H1 (cell line): ENCODE results near the gene APPL2. TPM values are rescaled to one million over a fixed set of nuclear protein-coding genes. Genes with fewer than 3 reads are reported as not detected.

Experiments
- CTCF ChIA-PET: fragments of 300-600 bp; sonication (Branson Sonifier 250); formaldehyde crosslinking; loops from one replicate; lab custom pipeline; 2021; ENCODE audit not compliant: partially characterized antibody; lab: Charles Lee
- POLR2A ChIA-PET: fragments of 300-600 bp; sonication (Branson Sonifier 250); formaldehyde crosslinking; loops from one replicate; lab custom pipeline; 2021; ENCODE audit warnings: inconsistent platforms; ENCODE audit not compliant: partially characterized antibody; lab: Charles Lee
- DNase-seq, 2 experiments: peaks; one replicate each; pipeline versions ENCODE4 v3.0.0 to v3.0.0-alpha.2; 2010 to 2022; ENCODE audit warnings: low spot score in 2 of 2, low read depth in 1 of 2, mixed read lengths in 1 of 2
- FAIRE-seq: peaks from 2 replicates; lab custom pipeline; 2011; peaks lifted over from hg19 to GRCh38; lab: Jason Lieb, UNC
- H2AFZ ChIP-seq: 2 replicates; pipeline ENCODE4 v1.8.1; 2012; ENCODE audit warnings: low read length, inconsistent platforms
- H2AK5ac ChIP-seq: 2 replicates; pipeline ENCODE4 v1.6.1; 2013; ENCODE audit warnings: low read depth, low read length
- H2BK120ac ChIP-seq: replicated peaks from 2 replicates; pipeline ENCODE3; 2013; ENCODE audit warnings: low read depth, low read length, inconsistent platforms
- H2BK12ac ChIP-seq: 2 replicates; pipeline ENCODE4 v1.6.1; 2013; ENCODE audit warnings: low read depth, low read length
- H2BK15ac ChIP-seq: 2 replicates; pipeline ENCODE4 v1.6.1; 2013; ENCODE audit warnings: low read length
- H2BK20ac ChIP-seq: 2 replicates; pipeline ENCODE4 v1.6.1; 2013; ENCODE audit warnings: low read length
- H2BK5ac ChIP-seq: 2 replicates; pipeline ENCODE4 v1.6.1; 2013; ENCODE audit warnings: low read depth, low read length
- H3K14ac ChIP-seq: 2 replicates; pipeline ENCODE4 v1.6.1; 2013; ENCODE audit warnings: inconsistent platforms; ENCODE audit not compliant: insufficient read length
- H3K18ac ChIP-seq: 2 replicates; pipeline ENCODE4 v1.6.1; 2013; ENCODE audit warnings: low read length; ENCODE audit errors: extremely low read depth
- H3K23ac ChIP-seq: 2 replicates; pipeline ENCODE4 v1.6.1; 2013; ENCODE audit warnings: inconsistent platforms; ENCODE audit not compliant: insufficient read length
- H3K23me2 ChIP-seq: 2 replicates; pipeline ENCODE4 v1.6.1; 2013; ENCODE audit warnings: low read depth, low read length
- H3K27ac ChIP-seq: 2 replicates; pipeline ENCODE4 v1.6.1; 2011; ENCODE audit warnings: low read depth, low read length, inconsistent platforms
- H3K27me3 ChIP-seq, 4 experiments: replicated peaks in 1 of 4; 1 replicate in 1 of 4; 2 replicates in 3 of 4; pipeline versions ENCODE4 v1.6.1 to v1.8.1; 2011 to 2013; ENCODE audit warnings: low read length in 3 of 4, mild to moderate bottlenecking in 3 of 4, inconsistent platforms in 2 of 4, mixed read lengths in 2 of 4, moderate library complexity in 1 of 4; ENCODE audit not compliant: control insufficient read depth in 3 of 4, insufficient read depth in 3 of 4; ENCODE audit errors: extremely low read depth in 1 of 4
- H3K36me3 ChIP-seq, 4 experiments: 2 replicates each; pipeline versions ENCODE4 v1.6.1 to v1.8.1; 2011 to 2013; ENCODE audit warnings: mild to moderate bottlenecking in 4 of 4, low read length in 3 of 4, moderate library complexity in 2 of 4, control low read depth in 1 of 4, inconsistent platforms in 1 of 4; ENCODE audit not compliant: insufficient read depth in 4 of 4, control insufficient read depth in 2 of 4
- H3K4ac ChIP-seq: replicated peaks from 2 replicates; pipeline ENCODE3; 2013; ENCODE audit warnings: low read length, low read depth, mixed read lengths, inconsistent platforms; ENCODE audit not compliant: insufficient read length
- H3K4me1 ChIP-seq, 4 experiments: replicated peaks in 1 of 4; 1 replicate in 1 of 4; 2 replicates in 3 of 4; pipeline versions ENCODE4 v1.6.1 to v1.8.1; 2011 to 2013; ENCODE audit warnings: low read length in 3 of 4, inconsistent platforms in 2 of 4, mixed read lengths in 1 of 4; ENCODE audit not compliant: insufficient read depth in 4 of 4, control insufficient read depth in 3 of 4
- H3K4me2 ChIP-seq, 2 experiments: 2 replicates each; pipeline versions ENCODE4 v1.6.1 to v1.8.1; 2011 to 2013; ENCODE audit warnings: low read depth in 2 of 2, low read length in 2 of 2, control low read depth in 1 of 2, inconsistent platforms in 1 of 2, mild to moderate bottlenecking in 1 of 2; ENCODE audit not compliant: insufficient read depth in 1 of 2
- H3K4me3 ChIP-seq, 4 experiments: fragments of 200-600, 300-600 bp in 1 of 4; sonication (generic), shearing (Covaris generic), sonication (Bioruptor Twin) in 1 of 4; 2 replicates each; pipeline versions ENCODE4 v1.5.1 to v1.8.1; 2011 to 2016; ENCODE audit warnings: low read length in 4 of 4, low read depth in 3 of 4, control low read depth in 2 of 4, inconsistent platforms in 2 of 4, mild to moderate bottlenecking in 2 of 4, mixed read lengths in 1 of 4, moderate library complexity in 1 of 4; ENCODE audit not compliant: insufficient read depth in 2 of 4; ENCODE audit errors: extremely low read depth in 1 of 4
- H3K56ac ChIP-seq: replicated peaks from 2 replicates; pipeline ENCODE3; 2013; ENCODE audit warnings: low read depth, mild to moderate bottlenecking, mixed read lengths, low read length, inconsistent platforms; ENCODE audit not compliant: insufficient read length
- H3K79me1 ChIP-seq: 2 replicates; pipeline ENCODE4 v1.6.1; 2013; ENCODE audit warnings: low read depth, low read length, control low read depth
- H3K79me2 ChIP-seq, 2 experiments: 2 replicates each; pipeline versions ENCODE4 v1.6.1 to v1.8.1; 2012 to 2013; ENCODE audit warnings: low read length in 2 of 2, mild to moderate bottlenecking in 2 of 2, inconsistent platforms in 1 of 2; ENCODE audit not compliant: insufficient read depth in 2 of 2, control insufficient read depth in 1 of 2
- H3K9ac ChIP-seq, 4 experiments: replicated peaks in 1 of 4; 1 replicate in 1 of 4; 2 replicates in 3 of 4; pipeline versions ENCODE4 v1.6.1 to v1.8.1; 2011 to 2013; ENCODE audit warnings: low read depth in 3 of 4, low read length in 3 of 4, control low read depth in 2 of 4, mild to moderate bottlenecking in 2 of 4, moderate library complexity in 2 of 4, inconsistent platforms in 1 of 4; ENCODE audit errors: extremely low read depth in 1 of 4
- H3K9me3 ChIP-seq, 2 experiments: 2 replicates each; pipeline versions ENCODE4 v1.6.1 to v1.8.1; 2012 to 2013; ENCODE audit warnings: mild to moderate bottlenecking in 2 of 2, moderate library complexity in 2 of 2, control low read depth in 1 of 2, inconsistent platforms in 1 of 2, low read depth in 1 of 2, low read length in 1 of 2, mixed read lengths in 1 of 2; ENCODE audit not compliant: insufficient read depth in 2 of 2
- H4K20me1 ChIP-seq, 2 experiments: replicated peaks in 1 of 2; 2 replicates each; pipeline versions ENCODE3 to v1.8.1; 2011 to 2013; ENCODE audit warnings: inconsistent platforms in 2 of 2, low read length in 2 of 2, mild to moderate bottlenecking in 1 of 2; ENCODE audit not compliant: insufficient read depth in 2 of 2, control insufficient read depth in 1 of 2
- H4K5ac ChIP-seq: 2 replicates; pipeline ENCODE4 v1.6.1; 2013; ENCODE audit warnings: low read length, low read depth, mixed read lengths, inconsistent platforms; ENCODE audit not compliant: insufficient read length
- H4K8ac ChIP-seq: 2 replicates; pipeline ENCODE4 v1.8.0; 2013; ENCODE audit warnings: mild to moderate bottlenecking, moderate library complexity, low read length, inconsistent platforms; ENCODE audit not compliant: insufficient read depth; ENCODE audit errors: extremely low read depth
- H4K91ac ChIP-seq: replicated peaks from 2 replicates; pipeline ENCODE3; 2013; ENCODE audit warnings: low read length, mixed read lengths, inconsistent platforms; ENCODE audit not compliant: insufficient read length
- ASH2L ChIP-seq: fragments of 200-600, 300-600 bp; sonication (generic); IDR thresholded peaks from one replicate; pipeline ENCODE4 v1.7.1; 2017; ENCODE audit warnings: low read length
- ATF3 ChIP-seq: IDR thresholded peaks from 2 replicates; pipeline ENCODE4 v1.6.1; 2011; ENCODE audit warnings: low read depth, mild to moderate bottlenecking, low read length; ENCODE audit not compliant: insufficient read depth
- CBX5 ChIP-seq: fragments of 300-800, 300-1000 bp; sonication (generic); IDR thresholded peaks from 2 replicates; pipeline ENCODE4 v1.7.1; 2016; ENCODE audit warnings: antibody characterized with exemption, low read length, low read depth
- E2F6 ChIP-seq: IDR thresholded peaks from 2 replicates; pipeline ENCODE4 v1.6.1; 2012; ENCODE audit warnings: inconsistent platforms
- EP300 ChIP-seq, 2 experiments: IDR thresholded peaks; 1 replicate in 1 of 2; 2 replicates in 1 of 2; pipeline ENCODE4 v1.6.1; 2011 to 2012; ENCODE audit warnings: low read depth in 2 of 2, low read length in 2 of 2, mild to moderate bottlenecking in 2 of 2, borderline replicate concordance in 1 of 2, inconsistent platforms in 1 of 2, moderate library complexity in 1 of 2
- GABPA ChIP-seq: IDR thresholded peaks from 2 replicates; pipeline ENCODE4 v1.6.1; 2011; ENCODE audit warnings: mild to moderate bottlenecking, low read length, moderate library complexity, borderline replicate concordance; ENCODE audit not compliant: insufficient read depth
- JUND ChIP-seq: IDR thresholded peaks from 2 replicates; pipeline ENCODE4 v1.6.1; 2011; ENCODE audit warnings: mild to moderate bottlenecking, improper control_type of control experiment, low read length
- KDM4A ChIP-seq: IDR thresholded peaks from one replicate; pipeline ENCODE4 v1.7.1; 2012; ENCODE audit warnings: low read depth, mild to moderate bottlenecking, moderate library complexity, low read length, inconsistent platforms; ENCODE audit not compliant: severe bottlenecking
- POLR2AphosphoS5 ChIP-seq: IDR thresholded peaks from 2 replicates; pipeline ENCODE4 v1.6.1; 2011; ENCODE audit warnings: low read depth, low read length
- SIN3A ChIP-seq, 2 experiments: IDR thresholded peaks in 1 of 2; conservative IDR thresholded peaks in 1 of 2; 2 replicates each; pipeline ENCODE4 v1.6.1; 2011 to 2012; ENCODE audit warnings: low read length in 2 of 2, improper control_type of control experiment in 1 of 2, low read depth in 1 of 2, mild to moderate bottlenecking in 1 of 2
- SIX5 ChIP-seq: IDR thresholded peaks from 2 replicates; pipeline ENCODE4 v1.6.1; 2011; ENCODE audit warnings: mild to moderate bottlenecking, low read depth, low read length
- TEAD4 ChIP-seq: IDR thresholded peaks from 2 replicates; pipeline ENCODE4 v1.6.1; 2012; ENCODE audit warnings: low read depth, low read length, inconsistent platforms, mixed read lengths
- WGBS, 2 experiments: shearing (Covaris generic) in 1 of 2; methylation state at CpG; one replicate each; pipeline versions ENCODE4 v1.1.6 to v1.1.7; 2013 to 2015; ENCODE audit warnings: low lambda C conversion rate in 2 of 2, mixed read lengths in 2 of 2, inconsistent platforms in 1 of 2, low coverage in 1 of 2, missing lambda C conversion rate in 1 of 2; ENCODE audit not compliant: insufficient replicate concordance in 2 of 2, insufficient coverage in 1 of 2, insufficient read length in 1 of 2; ENCODE audit errors: extremely low coverage in 1 of 2, missing lambda C conversion rate in 1 of 2; 5-methylcytosine and 5-hydroxymethylcytosine counted together
- polyA plus RNA-seq, 7 experiments: library from polyadenylated mRNA; depleted of rRNA in 3 of 7; stranded (reverse) in 5 of 7; unstranded in 2 of 7; fragments of >200 nt in 5 of 7; fragments of 200-250 nt in 2 of 7; gene quantifications; 1 replicate in 5 of 7; 2 replicates in 1 of 7; 4 replicates in 1 of 7; pipeline versions ENCODE4 v1.2.1 to v1.2.3, GENCODE V29; 2011 to 2013; ENCODE audit warnings: missing spikeins in 2 of 7, mixed read lengths in 2 of 7
- total RNA-seq: library from RNA; stranded (reverse); fragmentation: NEBNext Ultra II Directional; extraction: Animal tissue kit (Norgen Biotek cat#: 25700); gene quantifications from 2 replicates; pipeline ENCODE4 v1.2.1, GENCODE V29; 2021

APPL2 gene
- total and polyA plus RNA-seq, 2 of the 8 experiments (the other 6 are each of a cell fraction or from before 2014, with no cell fraction given) = 8.9 to 22.9 TPM

GRCh38 chr12:105196090-105196489 is 39.9 kb downstream of the APPL2 start:
- no peaks in the 10 kb centered on the region for H3K9me3 ChIP-seq
- DNase-seq (no peak), FAIRE-seq (no peak)
- no peak overlapping the region for H3K23ac ChIP-seq
- no peak overlapping the region for H2BK15ac ChIP-seq
- 87% methylated on average over 6 of the region's 6 CpGs; no CpG with 5 or more reads in 1 of the 2 experiments for WGBS, 2 experiments
- no peak overlapping the region for H3K27ac ChIP-seq
- H3K4me3 ChIP-seq = no peak overlapping the region
- no peak overlapping the region for H2AK5ac ChIP-seq
- H2BK20ac ChIP-seq = no peak overlapping the region
- no peak overlapping the region for H4K5ac ChIP-seq
- peaks cover 2 to 4% of the 10 kb centered on the region in 2 experiments for H4K20me1 ChIP-seq
- no peak overlapping the region for H2BK5ac ChIP-seq
- ChIA-PET POLR2A (no interaction called here), CTCF (interaction anchor here (1.3 kb wide), 1 partner anchor 9 kb away, joined by 3 read pairs; no protein-coding TSS in a partner anchor)
- no peak overlapping the region for H2AFZ ChIP-seq
- no peak overlapping the region for H2BK12ac ChIP-seq
- H3K23me2 ChIP-seq = no peaks in the 10 kb centered on the region
- no peak overlapping the region for H3K14ac ChIP-seq
- no peak overlapping the region for H3K18ac ChIP-seq
- H3K9ac ChIP-seq = no peak overlapping the region
- H4K91ac ChIP-seq = no peak overlapping the region
- no peak overlapping the region for H3K56ac ChIP-seq
- H3K4ac ChIP-seq = no peak overlapping the region
- H2BK120ac ChIP-seq = no peak overlapping the region
- H3K27me3 ChIP-seq = no peaks in the 10 kb centered on the region
- no peaks in the 10 kb centered on the region for H3K79me2 ChIP-seq
- peaks cover 2 to 12% (median 7%) of the 10 kb centered on the region in 4 experiments; a peak in 6 of 8 replicates for H3K36me3 ChIP-seq
- H3K4me1 ChIP-seq = no peaks in the 10 kb centered on the region
- no peaks in the 10 kb centered on the region for H3K79me1 ChIP-seq
- H4K8ac ChIP-seq = no peak overlapping the region
- no peak overlapping the region for H3K4me2 ChIP-seq
- TF ChIP-seq JUND = no peak
- no peak for TF ChIP-seq ATF3
- TF ChIP-seq E2F6 = no peak
- TF ChIP-seq GABPA = no peak
- no peak for TF ChIP-seq SIN3A (conservative IDR thresholded peaks at IDR 0.05 in 1 of 2, IDR thresholded peaks at IDR 0.05 in 1 of 2; ENCODE audit: low read depth in 1 of 2, low read length in 2 of 2)
- TF ChIP-seq ASH2L = no peak
- TF ChIP-seq SIX5 = no peak
- no peak for TF ChIP-seq EP300 (IDR thresholded peaks at IDR 0.05; ENCODE audit: borderline replicate concordance in 1 of 2, low read depth in 2 of 2, low read length in 2 of 2)
- no peak for TF ChIP-seq CBX5
- no peak for TF ChIP-seq POLR2AphosphoS5
- TF ChIP-seq KDM4A = no peak
- TF ChIP-seq TEAD4 = no peak
